Left ventricle myocardium inferior (tissue), 1 donor: ENCODE measurements around the gene SLC17A2. TPM values are rescaled to one million over a fixed set of nuclear protein-coding genes. Genes with fewer than 3 reads are reported as not detected.

Experiments
- DNase-seq: peaks from one replicate; pipeline ENCODE4 v3.0.0-alpha.2; 2020
- H3K27ac ChIP-seq: fragments of 200-600 bp; replicated peaks from 2 replicates; pipeline ENCODE4 v1.8.0; 2021
- H3K27me3 ChIP-seq: fragments of 200-600 bp; 2 replicates; pipeline ENCODE4 v1.8.0; 2021; ENCODE audit warnings: low read depth
- H3K36me3 ChIP-seq: fragments of 200-600 bp; 2 replicates; pipeline ENCODE4 v1.8.0; 2021
- H3K4me1 ChIP-seq: fragments of 200-600 bp; 2 replicates; pipeline ENCODE4 v1.8.0; 2021
- H3K4me3 ChIP-seq: fragments of 200-600 bp; 2 replicates; pipeline ENCODE4 v1.8.0; 2021; ENCODE audit warnings: mild to moderate bottlenecking, moderate library complexity
- H3K9me3 ChIP-seq: fragments of 200-600 bp; replicated peaks from 2 replicates; pipeline ENCODE4 v1.8.0; 2021
- intact Hi-C: fragments of 100-400 bp; cut with micrococcal nuclease; formaldehyde crosslinking; loops from one replicate; pipeline ENCODE4 v1.11.0; 2022
- total RNA-seq: library from RNA; stranded (reverse); fragmentation: NEBNext Ultra II Directional; extraction: Animal tissue kit (Norgen Biotek cat#: 25700); gene quantifications from one replicate; pipeline ENCODE4 v1.2.1, GENCODE V29; 2021
- TF ChIP-seq, protein P1 (sequence below): fragments of 200-600 bp; IDR thresholded peaks from 2 replicates; pipeline ENCODE4 v1.8.0; 2021; ENCODE audit warnings: antibody characterized with exemption, mild to moderate bottlenecking, borderline replicate concordance
- donor health status: DM: no; HTN: yes; CAD: no; lungs with severe emphysema.

SLC17A2 gene
- total RNA-seq, 1 donor from 2014 or later, result not detected

DNA sequence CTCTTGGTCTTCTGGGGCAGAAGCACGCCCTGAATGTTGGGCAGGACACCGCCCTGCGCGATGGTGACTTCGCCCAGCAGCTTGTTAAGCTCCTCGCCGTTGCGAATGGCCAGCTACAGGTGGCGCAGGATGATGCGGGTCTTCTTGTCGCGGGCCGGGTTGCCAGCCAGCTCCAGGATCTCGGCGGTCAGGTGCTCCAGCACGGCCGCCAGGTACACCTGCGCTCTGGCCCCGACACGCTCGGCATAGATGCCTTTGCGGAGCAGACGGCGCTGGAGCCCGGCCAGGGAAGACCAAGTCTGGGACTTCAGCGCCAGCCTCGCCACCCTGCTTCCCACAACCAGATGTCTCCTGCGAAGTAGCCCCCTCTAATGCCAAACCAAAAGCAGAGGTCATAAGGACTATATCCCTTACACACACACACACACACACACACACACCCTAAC lies 48.4 kb downstream of the SLC17A2 start:
- intact Hi-C loops, result no loop called here
- peak; percentile 13 for DNase-seq
- no peaks in the 10 kb centered on the region for H3K36me3 ChIP-seq
- H3K9me3 ChIP-seq, result no peaks in the 10 kb centered on the region
- TF ChIP-seq, protein P1, sequence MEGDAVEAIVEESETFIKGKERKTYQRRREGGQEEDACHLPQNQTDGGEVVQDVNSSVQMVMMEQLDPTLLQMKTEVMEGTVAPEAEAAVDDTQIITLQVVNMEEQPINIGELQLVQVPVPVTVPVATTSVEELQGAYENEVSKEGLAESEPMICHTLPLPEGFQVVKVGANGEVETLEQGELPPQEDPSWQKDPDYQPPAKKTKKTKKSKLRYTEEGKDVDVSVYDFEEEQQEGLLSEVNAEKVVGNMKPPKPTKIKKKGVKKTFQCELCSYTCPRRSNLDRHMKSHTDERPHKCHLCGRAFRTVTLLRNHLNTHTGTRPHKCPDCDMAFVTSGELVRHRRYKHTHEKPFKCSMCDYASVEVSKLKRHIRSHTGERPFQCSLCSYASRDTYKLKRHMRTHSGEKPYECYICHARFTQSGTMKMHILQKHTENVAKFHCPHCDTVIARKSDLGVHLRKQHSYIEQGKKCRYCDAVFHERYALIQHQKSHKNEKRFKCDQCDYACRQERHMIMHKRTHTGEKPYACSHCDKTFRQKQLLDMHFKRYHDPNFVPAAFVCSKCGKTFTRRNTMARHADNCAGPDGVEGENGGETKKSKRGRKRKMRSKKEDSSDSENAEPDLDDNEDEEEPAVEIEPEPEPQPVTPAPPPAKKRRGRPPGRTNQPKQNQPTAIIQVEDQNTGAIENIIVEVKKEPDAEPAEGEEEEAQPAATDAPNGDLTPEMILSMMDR, result no peak
- H3K27me3 ChIP-seq, result peaks cover 28% of the 10 kb centered on the region
- H3K27ac ChIP-seq, result no peak overlapping the region
- H3K4me1 ChIP-seq, result no peaks in the 10 kb centered on the region
- peak overlapping the region; percentile 37 for H3K4me3 ChIP-seq

DNA sequence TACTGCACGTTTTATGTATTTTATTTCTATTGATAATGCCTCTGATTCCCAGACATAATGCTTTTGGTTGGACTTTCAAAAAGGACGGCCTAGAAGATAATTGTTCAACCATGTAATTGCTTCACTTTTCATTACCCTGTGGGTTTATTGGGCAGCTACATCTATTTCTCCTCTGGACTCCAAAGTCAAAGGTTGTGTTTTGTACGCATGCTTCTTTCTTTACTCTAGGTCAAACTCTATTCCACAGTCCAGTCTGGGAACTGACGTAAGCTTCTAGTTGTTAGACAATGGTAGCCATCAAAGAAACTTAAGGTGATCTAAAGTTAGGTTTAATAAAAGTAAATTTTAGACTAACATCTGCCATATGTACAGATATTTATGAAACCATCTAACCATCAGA lies 49.9 kb downstream of the SLC17A2 start:
- no peaks in the 10 kb centered on the region for H3K4me1 ChIP-seq
- H3K9me3 ChIP-seq, result no peaks in the 10 kb centered on the region
- peaks cover 20% of the 10 kb centered on the region for H3K27me3 ChIP-seq
- H3K27ac ChIP-seq, result no peak overlapping the region
- H3K4me3 ChIP-seq, result no peak overlapping the region
- TF ChIP-seq, protein P1, result no peak
- H3K36me3 ChIP-seq, result no peaks in the 10 kb centered on the region
- intact Hi-C loops, result no loop called here
- no peak for DNase-seq

GRCh38 chr6:25878721-25879322 lies 51.7 kb downstream of the SLC17A2 start:
- no peak overlapping the region for H3K27ac ChIP-seq
- TF ChIP-seq, protein P1, result no peak
- no peaks in the 10 kb centered on the region for H3K4me1 ChIP-seq
- H3K4me3 ChIP-seq, result no peak overlapping the region
- peaks cover 19% of the 10 kb centered on the region for H3K27me3 ChIP-seq
- H3K9me3 ChIP-seq, result no peaks in the 10 kb centered on the region
- no peak for DNase-seq
- H3K36me3 ChIP-seq, result no peaks in the 10 kb centered on the region
- intact Hi-C loops, result no loop called here

- intact Hi-C loops, result no loop called here
- no peaks in the 10 kb centered on the region for H3K9me3 ChIP-seq
- peaks cover 6% of the 10 kb centered on the region for H3K27me3 ChIP-seq
- no peak overlapping the region for H3K27ac ChIP-seq
- H3K4me3 ChIP-seq, result no peak overlapping the region
- no peak for DNase-seq
- no peaks in the 10 kb centered on the region for H3K36me3 ChIP-seq
- TF ChIP-seq, protein P1, result no peak
- H3K4me1 ChIP-seq, result no peaks in the 10 kb centered on the region
These were observed 54.4 kb downstream of the SLC17A2 start for GRCh38 chr6:25875926-25876602.

DNA sequence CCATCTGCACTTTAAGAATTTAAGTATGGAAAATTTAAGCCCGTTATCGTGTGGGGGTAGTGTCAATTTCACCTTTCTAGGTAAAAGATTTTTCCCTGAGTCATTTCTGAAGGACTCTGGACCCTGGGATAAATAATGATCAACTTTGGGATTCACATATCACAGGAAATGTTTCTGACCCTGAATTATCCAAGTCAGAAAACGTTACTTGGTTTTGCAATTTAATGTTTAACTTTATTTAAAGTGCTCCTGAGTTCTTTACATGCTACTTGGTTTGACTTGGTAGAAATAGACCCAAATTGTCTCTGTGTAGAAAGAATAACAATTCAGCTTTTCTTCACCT lies 55.0 kb downstream of the SLC17A2 start:
- no peaks in the 10 kb centered on the region for H3K4me1 ChIP-seq
- no peaks in the 10 kb centered on the region for H3K36me3 ChIP-seq
- no peak overlapping the region for H3K4me3 ChIP-seq
- peaks cover 6% of the 10 kb centered on the region for H3K27me3 ChIP-seq
- TF ChIP-seq, protein P1, result no peak
- no peak overlapping the region for H3K27ac ChIP-seq
- DNase-seq, result no peak
- H3K9me3 ChIP-seq, result no peaks in the 10 kb centered on the region
- intact Hi-C loops, result no loop called here
